DMS 273 treated with DMSO at 0.1 percent for 48 hours (cell line): ENCODE results near the gene BCAP29.

Experiments used
- DNase-seq: peaks from one replicate; lab custom pipeline; 2025; lab: John Stamatoyannopoulos, UW

BCAP29 gene

GRCh38 chr7:107667341-107667740, 87.3 kb downstream of the BCAP29 start:
- DNase-seq: no peak

GRCh38 chr7:107668296-107668695, 88.2 kb downstream of the BCAP29 start:
- no peak for DNase-seq
